Large intestine (tissue), 3 donors: ENCODE measurements around the gene NR1H4. TPM values are rescaled to one million over a fixed set of nuclear protein-coding genes. Genes with fewer than 3 reads are reported as not detected.
A peak's percentile ranks its signal among the peaks of the same experiment; 100 is the strongest.
"Not testable (repeated sequence)": the region's sequence is repeated elsewhere in the genome, so short reads cannot be mapped to it uniquely, and the experiment has no call there.

Experiments
- DNase-seq, 2 donors: peaks; one replicate each; pipeline versions ENCODE4 v3.0.0 to v3.0.0-alpha.2; 2013
- H3K27ac ChIP-seq: one replicate; pipeline ENCODE4 v1.5.1; 2013; ENCODE audit warnings: low read length
- H3K27me3 ChIP-seq: 2 replicates; pipeline ENCODE4 v1.6.1; 2013; ENCODE audit warnings: low read length; ENCODE audit not compliant: control insufficient read depth, insufficient read depth
- H3K36me3 ChIP-seq: 2 replicates; pipeline ENCODE4 v1.6.1; 2013; ENCODE audit warnings: low read length; ENCODE audit not compliant: control insufficient read depth, insufficient read depth
- H3K4me1 ChIP-seq: one replicate; pipeline ENCODE4 v1.6.1; 2013; ENCODE audit warnings: low read length; ENCODE audit not compliant: control insufficient read depth, insufficient read depth
- H3K4me3 ChIP-seq: one replicate; pipeline ENCODE4 v1.5.1; 2013; ENCODE audit warnings: low read length
- H3K9me3 ChIP-seq: one replicate; pipeline ENCODE4 v1.6.1; 2013; ENCODE audit warnings: mild to moderate bottlenecking, low read depth, low read length, moderate library complexity; ENCODE audit not compliant: control insufficient read depth
- WGBS: methylation state at CpG from one replicate; pipeline ENCODE4 v1.1.5; 2013; ENCODE audit warnings: low lambda C conversion rate; ENCODE audit not compliant: insufficient coverage; 5-methylcytosine and 5-hydroxymethylcytosine counted together
- polyA plus RNA-seq: library from polyadenylated mRNA; unstranded; fragments of 120-200 nt; gene quantifications from one replicate; pipeline ENCODE4 v1.2.1, GENCODE V29; 2013

Gene NR1H4
- polyA plus RNA-seq, 1 donor: 76.9 TPM

- WGBS: 17% methylated on average over 1 of the region's 15 CpGs
These were observed 100.8 kb downstream of the NR1H4 start for GRCh38 chr12:100574187-100575074.

GRCh38 chr12:100576331-100577036, 102.8 kb downstream of the NR1H4 start:
- WGBS: 100% methylated on average over 1 of the region's 3 CpGs
- no peaks in the 10 kb centered on the region for H3K27me3 ChIP-seq
- no peak overlapping the region for H3K4me3 ChIP-seq
- H3K9me3 ChIP-seq: no peaks in the 10 kb centered on the region
- DNase-seq: peak; percentile 84 to 90
- no peaks in the 10 kb centered on the region for H3K36me3 ChIP-seq
- peaks cover 7% of the 10 kb centered on the region for H3K4me1 ChIP-seq
- H3K27ac ChIP-seq: peak overlapping the region; percentile 83

More at GRCh38 chr12:100574187-100575074, 100.8 kb downstream of the NR1H4 start:
- H3K27ac ChIP-seq: peak overlapping the region; percentile 82
- H3K4me3 ChIP-seq: peak overlapping the region; percentile 86
- no peaks in the 10 kb centered on the region for H3K9me3 ChIP-seq
- no peaks in the 10 kb centered on the region for H3K27me3 ChIP-seq
- DNase-seq: peak in 1 of 2 donors; percentile 16
- H3K36me3 ChIP-seq: no peaks in the 10 kb centered on the region
- H3K4me1 ChIP-seq: peaks cover 7% of the 10 kb centered on the region

- peaks cover 3% of the 10 kb centered on the region for H3K4me1 ChIP-seq
- H3K27me3 ChIP-seq: no peaks in the 10 kb centered on the region
- WGBS: 100% methylated on average over 1 of the region's 5 CpGs
- no peaks in the 10 kb centered on the region for H3K36me3 ChIP-seq
- H3K4me3 ChIP-seq: no peak overlapping the region
- DNase-seq: no peak
- H3K9me3 ChIP-seq: peaks cover 5% of the 10 kb centered on the region
- H3K27ac ChIP-seq: no peak overlapping the region
These were observed 105.3 kb downstream of the NR1H4 start for GRCh38 chr12:100578923-100579322.

GRCh38 chr12:100579844-100580243, 106.2 kb downstream of the NR1H4 start:
- no peak overlapping the region for H3K4me3 ChIP-seq
- H3K27ac ChIP-seq: no peak overlapping the region
- H3K27me3 ChIP-seq: no peaks in the 10 kb centered on the region
- no peaks in the 10 kb centered on the region for H3K36me3 ChIP-seq
- H3K9me3 ChIP-seq: peaks cover 5% of the 10 kb centered on the region
- H3K4me1 ChIP-seq: peaks cover 3% of the 10 kb centered on the region
- no peak for DNase-seq
- no CpG with 5 or more reads among the region's 2 CpGs for WGBS

- Histone ChIP-seq H3K36me3 (no peaks in the 10 kb centered on the region), H3K4me1 (no peaks in the 10 kb centered on the region), H3K27me3 (no peaks in the 10 kb centered on the region), H3K27ac (no peak overlapping the region), H3K9me3 (peaks cover 14% of the 10 kb centered on the region), H3K4me3 (no peak overlapping the region)
- 100% methylated on average over 2 of the region's 3 CpGs for WGBS
- no peak for DNase-seq
These were observed 110.6 kb downstream of the NR1H4 start for GRCh38 chr12:100584256-100584655.

- Histone ChIP-seq H3K27me3 (no peaks in the 10 kb centered on the region), H3K4me3 (no peak overlapping the region), H3K36me3 (no peaks in the 10 kb centered on the region), H3K9me3 (peaks cover 9% of the 10 kb centered on the region), H3K27ac (no peak overlapping the region), H3K4me1 (no peaks in the 10 kb centered on the region)
- WGBS: no CpG with 5 or more reads among the region's 4 CpGs
- no peak for DNase-seq
These were observed 118.3 kb downstream of the NR1H4 start for GRCh38 chr12:100591979-100592378.

GRCh38 chr12:100593490-100593889, 119.8 kb downstream of the NR1H4 start:
- Histone ChIP-seq H3K27me3 (no peaks in the 10 kb centered on the region), H3K4me1 (no peaks in the 10 kb centered on the region), H3K27ac (peak overlapping the region; percentile 24), H3K9me3 (peaks cover 6% of the 10 kb centered on the region), H3K36me3 (no peaks in the 10 kb centered on the region), H3K4me3 (no peak overlapping the region)
- WGBS: 0% methylated on average over 1 of the region's 5 CpGs
- DNase-seq: peak in 1 of 2 donors; percentile 38

- DNase-seq: no peak
- Histone ChIP-seq H3K27ac (no peak overlapping the region), H3K27me3 (no peaks in the 10 kb centered on the region), H3K4me3 (no peak overlapping the region), H3K4me1 (no peaks in the 10 kb centered on the region), H3K36me3 (no peaks in the 10 kb centered on the region), H3K9me3 (no peaks in the 10 kb centered on the region)
- no CpG with 5 or more reads among the region's 1 CpG for WGBS
These were observed 128.0 kb downstream of the NR1H4 start for GRCh38 chr12:100601626-100602025.

GRCh38 chr12:100602997-100603396, 129.3 kb downstream of the NR1H4 start:
- H3K4me1 ChIP-seq, H3K27ac ChIP-seq, H3K27me3 ChIP-seq, H3K4me3 ChIP-seq, H3K9me3 ChIP-seq, H3K36me3 ChIP-seq, DNase-seq: not testable (repeated sequence)
- WGBS: no CpG with 5 or more reads among the region's 1 CpG

- H3K9me3 ChIP-seq: no peaks in the 10 kb centered on the region
- no peaks in the 10 kb centered on the region for H3K4me1 ChIP-seq
- no peak overlapping the region for H3K4me3 ChIP-seq
- H3K27me3 ChIP-seq: no peaks in the 10 kb centered on the region
- no CpG with 5 or more reads among the region's 1 CpG for WGBS
- H3K27ac ChIP-seq: no peak overlapping the region
- H3K36me3 ChIP-seq: peaks cover 5% of the 10 kb centered on the region
- DNase-seq: no peak
These were observed 135.1 kb downstream of the NR1H4 start for GRCh38 chr12:100608776-100609175.
